Measurements from ENCODE around the gene HUS1B. TPM values are rescaled to one million over a fixed set of nuclear protein-coding genes. Genes with fewer than 3 reads are reported as not detected.
A peak's percentile ranks its signal among the peaks of the same experiment; 100 is the strongest.

Gene HUS1B
- total and polyA plus RNA-seq, 9 of the 15 experiments (the other 6 are each of a cell fraction or from before 2014, with no cell fraction given): 0.16 to 1.4 (median 0.38) TPM; not detected in 1

- TF ChIP-seq, protein P1, sequence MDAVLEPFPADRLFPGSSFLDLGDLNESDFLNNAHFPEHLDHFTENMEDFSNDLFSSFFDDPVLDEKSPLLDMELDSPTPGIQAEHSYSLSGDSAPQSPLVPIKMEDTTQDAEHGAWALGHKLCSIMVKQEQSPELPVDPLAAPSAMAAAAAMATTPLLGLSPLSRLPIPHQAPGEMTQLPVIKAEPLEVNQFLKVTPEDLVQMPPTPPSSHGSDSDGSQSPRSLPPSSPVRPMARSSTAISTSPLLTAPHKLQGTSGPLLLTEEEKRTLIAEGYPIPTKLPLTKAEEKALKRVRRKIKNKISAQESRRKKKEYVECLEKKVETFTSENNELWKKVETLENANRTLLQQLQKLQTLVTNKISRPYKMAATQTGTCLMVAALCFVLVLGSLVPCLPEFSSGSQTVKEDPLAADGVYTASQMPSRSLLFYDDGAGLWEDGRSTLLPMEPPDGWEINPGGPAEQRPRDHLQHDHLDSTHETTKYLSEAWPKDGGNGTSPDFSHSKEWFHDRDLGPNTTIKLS (IDR thresholded peaks at IDR 0.05; ENCODE audit: borderline replicate concordance, low read depth): peak; percentile 89
- TF ChIP-seq SMARCC2 (IDR thresholded peaks at IDR 0.05; ENCODE audit: low read depth): no peak
- TF ChIP-seq POLR2G (IDR thresholded peaks at IDR 0.05; ENCODE audit: low read depth, low read length): no peak
- TF ChIP-seq RB1 (IDR thresholded peaks at IDR 0.05; ENCODE audit: low read depth): no peak
- TF ChIP-seq, protein P2, sequence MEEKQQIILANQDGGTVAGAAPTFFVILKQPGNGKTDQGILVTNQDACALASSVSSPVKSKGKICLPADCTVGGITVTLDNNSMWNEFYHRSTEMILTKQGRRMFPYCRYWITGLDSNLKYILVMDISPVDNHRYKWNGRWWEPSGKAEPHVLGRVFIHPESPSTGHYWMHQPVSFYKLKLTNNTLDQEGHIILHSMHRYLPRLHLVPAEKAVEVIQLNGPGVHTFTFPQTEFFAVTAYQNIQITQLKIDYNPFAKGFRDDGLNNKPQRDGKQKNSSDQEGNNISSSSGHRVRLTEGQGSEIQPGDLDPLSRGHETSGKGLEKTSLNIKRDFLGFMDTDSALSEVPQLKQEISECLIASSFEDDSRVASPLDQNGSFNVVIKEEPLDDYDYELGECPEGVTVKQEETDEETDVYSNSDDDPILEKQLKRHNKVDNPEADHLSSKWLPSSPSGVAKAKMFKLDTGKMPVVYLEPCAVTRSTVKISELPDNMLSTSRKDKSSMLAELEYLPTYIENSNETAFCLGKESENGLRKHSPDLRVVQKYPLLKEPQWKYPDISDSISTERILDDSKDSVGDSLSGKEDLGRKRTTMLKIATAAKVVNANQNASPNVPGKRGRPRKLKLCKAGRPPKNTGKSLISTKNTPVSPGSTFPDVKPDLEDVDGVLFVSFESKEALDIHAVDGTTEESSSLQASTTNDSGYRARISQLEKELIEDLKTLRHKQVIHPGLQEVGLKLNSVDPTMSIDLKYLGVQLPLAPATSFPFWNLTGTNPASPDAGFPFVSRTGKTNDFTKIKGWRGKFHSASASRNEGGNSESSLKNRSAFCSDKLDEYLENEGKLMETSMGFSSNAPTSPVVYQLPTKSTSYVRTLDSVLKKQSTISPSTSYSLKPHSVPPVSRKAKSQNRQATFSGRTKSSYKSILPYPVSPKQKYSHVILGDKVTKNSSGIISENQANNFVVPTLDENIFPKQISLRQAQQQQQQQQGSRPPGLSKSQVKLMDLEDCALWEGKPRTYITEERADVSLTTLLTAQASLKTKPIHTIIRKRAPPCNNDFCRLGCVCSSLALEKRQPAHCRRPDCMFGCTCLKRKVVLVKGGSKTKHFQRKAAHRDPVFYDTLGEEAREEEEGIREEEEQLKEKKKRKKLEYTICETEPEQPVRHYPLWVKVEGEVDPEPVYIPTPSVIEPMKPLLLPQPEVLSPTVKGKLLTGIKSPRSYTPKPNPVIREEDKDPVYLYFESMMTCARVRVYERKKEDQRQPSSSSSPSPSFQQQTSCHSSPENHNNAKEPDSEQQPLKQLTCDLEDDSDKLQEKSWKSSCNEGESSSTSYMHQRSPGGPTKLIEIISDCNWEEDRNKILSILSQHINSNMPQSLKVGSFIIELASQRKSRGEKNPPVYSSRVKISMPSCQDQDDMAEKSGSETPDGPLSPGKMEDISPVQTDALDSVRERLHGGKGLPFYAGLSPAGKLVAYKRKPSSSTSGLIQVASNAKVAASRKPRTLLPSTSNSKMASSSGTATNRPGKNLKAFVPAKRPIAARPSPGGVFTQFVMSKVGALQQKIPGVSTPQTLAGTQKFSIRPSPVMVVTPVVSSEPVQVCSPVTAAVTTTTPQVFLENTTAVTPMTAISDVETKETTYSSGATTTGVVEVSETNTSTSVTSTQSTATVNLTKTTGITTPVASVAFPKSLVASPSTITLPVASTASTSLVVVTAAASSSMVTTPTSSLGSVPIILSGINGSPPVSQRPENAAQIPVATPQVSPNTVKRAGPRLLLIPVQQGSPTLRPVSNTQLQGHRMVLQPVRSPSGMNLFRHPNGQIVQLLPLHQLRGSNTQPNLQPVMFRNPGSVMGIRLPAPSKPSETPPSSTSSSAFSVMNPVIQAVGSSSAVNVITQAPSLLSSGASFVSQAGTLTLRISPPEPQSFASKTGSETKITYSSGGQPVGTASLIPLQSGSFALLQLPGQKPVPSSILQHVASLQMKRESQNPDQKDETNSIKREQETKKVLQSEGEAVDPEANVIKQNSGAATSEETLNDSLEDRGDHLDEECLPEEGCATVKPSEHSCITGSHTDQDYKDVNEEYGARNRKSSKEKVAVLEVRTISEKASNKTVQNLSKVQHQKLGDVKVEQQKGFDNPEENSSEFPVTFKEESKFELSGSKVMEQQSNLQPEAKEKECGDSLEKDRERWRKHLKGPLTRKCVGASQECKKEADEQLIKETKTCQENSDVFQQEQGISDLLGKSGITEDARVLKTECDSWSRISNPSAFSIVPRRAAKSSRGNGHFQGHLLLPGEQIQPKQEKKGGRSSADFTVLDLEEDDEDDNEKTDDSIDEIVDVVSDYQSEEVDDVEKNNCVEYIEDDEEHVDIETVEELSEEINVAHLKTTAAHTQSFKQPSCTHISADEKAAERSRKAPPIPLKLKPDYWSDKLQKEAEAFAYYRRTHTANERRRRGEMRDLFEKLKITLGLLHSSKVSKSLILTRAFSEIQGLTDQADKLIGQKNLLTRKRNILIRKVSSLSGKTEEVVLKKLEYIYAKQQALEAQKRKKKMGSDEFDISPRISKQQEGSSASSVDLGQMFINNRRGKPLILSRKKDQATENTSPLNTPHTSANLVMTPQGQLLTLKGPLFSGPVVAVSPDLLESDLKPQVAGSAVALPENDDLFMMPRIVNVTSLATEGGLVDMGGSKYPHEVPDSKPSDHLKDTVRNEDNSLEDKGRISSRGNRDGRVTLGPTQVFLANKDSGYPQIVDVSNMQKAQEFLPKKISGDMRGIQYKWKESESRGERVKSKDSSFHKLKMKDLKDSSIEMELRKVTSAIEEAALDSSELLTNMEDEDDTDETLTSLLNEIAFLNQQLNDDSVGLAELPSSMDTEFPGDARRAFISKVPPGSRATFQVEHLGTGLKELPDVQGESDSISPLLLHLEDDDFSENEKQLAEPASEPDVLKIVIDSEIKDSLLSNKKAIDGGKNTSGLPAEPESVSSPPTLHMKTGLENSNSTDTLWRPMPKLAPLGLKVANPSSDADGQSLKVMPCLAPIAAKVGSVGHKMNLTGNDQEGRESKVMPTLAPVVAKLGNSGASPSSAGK (IDR thresholded peaks at IDR 0.05): peak; percentile 93
- no peak for TF ChIP-seq ZFP30 (CRISPR knock-in tag; IDR thresholded peaks at IDR 0.05; ENCODE audit: borderline replicate concordance)
- TF ChIP-seq, protein P3, sequence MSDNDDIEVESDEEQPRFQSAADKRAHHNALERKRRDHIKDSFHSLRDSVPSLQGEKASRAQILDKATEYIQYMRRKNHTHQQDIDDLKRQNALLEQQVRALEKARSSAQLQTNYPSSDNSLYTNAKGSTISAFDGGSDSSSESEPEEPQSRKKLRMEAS (CRISPR knock-in tag; IDR thresholded peaks at IDR 0.05): 0 out of 2 replicates have a peak, but pooled peaks have one; percentile 31
- no peak for TF ChIP-seq RBM25 (IDR thresholded peaks at IDR 0.05; ENCODE audit: low read depth, low read length, severe bottlenecking)
- TF ChIP-seq NR4A1 (CRISPR knock-in tag; IDR thresholded peaks at IDR 0.05): no peak
- TF ChIP-seq NR4A1 (tag; IDR thresholded peaks at IDR 0.05): peak; percentile 40; the same call in 1 of the 2 replicates
- no peak for TF ChIP-seq RBM39 (optimal IDR thresholded peaks at IDR 0.05; ENCODE audit: low read depth, low read length)
- no peak for TF ChIP-seq MTF1 (CRISPR knock-in tag; IDR thresholded peaks at IDR 0.05; ENCODE audit: borderline replicate concordance)
- no peak for TF ChIP-seq NUFIP1 (IDR thresholded peaks at IDR 0.05; ENCODE audit: partially characterized antibody)
- TF ChIP-seq ZFPM2 (CRISPR knock-in tag; IDR thresholded peaks at IDR 0.05): no peak
- TF ChIP-seq NCOR1 (IDR thresholded peaks at IDR 0.05): no peak
- no peak for TF ChIP-seq ZNF184 (CRISPR knock-in tag; IDR thresholded peaks at IDR 0.05)
- TF ChIP-seq FOSL1 (tag; conservative IDR thresholded peaks at IDR 0.05): peak; percentile 18; the same call in 1 of the 2 replicates
These were observed 47.1 kb upstream of the HUS1B start (continued) for GRCh38 chr6:704046-704445.
